ENCODE data around the gene ASMT. TPM values are rescaled to one million over a fixed set of nuclear protein-coding genes. Genes with fewer than 3 reads are reported as not detected.

Gene ASMT
- total RNA-seq, 4 donors from 2014 or later: 0.56 TPM; not detected in 3

- TF ChIP-seq CTCF (IDR thresholded peaks at IDR 0.05): no peak
- no peak for ATAC-seq (ENCODE audit: low FRiP score)
- no peak for DNase-seq (ENCODE audit: low spot score)
Observed at GRCh38 chrX:1582686-1583437, 32.0 kb upstream of the ASMT start.

- ATAC-seq (ENCODE audit: low FRiP score): no peak
- DNase-seq (ENCODE audit: low spot score): no peak
- no peak for TF ChIP-seq CTCF (IDR thresholded peaks at IDR 0.05)
Observed at GRCh38 chrX:1584237-1585011, 30.4 kb upstream of the ASMT start.

GRCh38 chrX:1587161-1587560 lies 27.7 kb upstream of the ASMT start:
- ATAC-seq (ENCODE audit: low FRiP score) (no peak), DNase-seq (ENCODE audit: low spot score) (no peak)
- no peak for TF ChIP-seq CTCF (IDR thresholded peaks at IDR 0.05)

GRCh38 chrX:1589356-1590130 lies 25.3 kb upstream of the ASMT start:
- DNase-seq (ENCODE audit: low spot score) (no peak), ATAC-seq (ENCODE audit: low FRiP score) (no peak)
- TF ChIP-seq CTCF (IDR thresholded peaks at IDR 0.05): no peak

- DNase-seq (ENCODE audit: low spot score) (peak; percentile 79), ATAC-seq (ENCODE audit: low FRiP score) (peak; percentile 86)
- TF ChIP-seq CTCF (IDR thresholded peaks at IDR 0.05): no peak
Observed at GRCh38 chrX:1591102-1591862, 23.6 kb upstream of the ASMT start, which contains the start of gene AKAP17A. TSS of gene AKAP17A (plus strand) at chrX:1591604. CDS start at chrX:1593463, 1,859 bp downstream.

GRCh38 chrX:1591863-1592469 lies 22.9 kb upstream of the ASMT start:
- TF ChIP-seq CTCF (IDR thresholded peaks at IDR 0.05): no peak
- no peak for DNase-seq (ENCODE audit: low spot score)
- peak; percentile 42 for ATAC-seq (ENCODE audit: low FRiP score)
